Heart right ventricle (tissue), 16 donors: Measurements from ENCODE around the gene KDM5B. TPM values are rescaled to one million over a fixed set of nuclear protein-coding genes. Genes with fewer than 3 reads are reported as not detected.
"Not testable (repeated sequence)": the region's sequence is repeated elsewhere in the genome, so short reads cannot be mapped to it uniquely, and the experiment has no call there.

ENCODE experiments used
- ATAC-seq, 8 donors: fragments of 200-7000 bp; cut with Tn5 transposase; one replicate each; pipeline ENCODE4 v1.9.1; 2020; ENCODE audit warnings: mild to moderate bottlenecking in 8 of 8, moderate library complexity in 8 of 8, moderate number of reproducible peaks in 1 of 8
- DNase-seq, 2 donors: peaks; one replicate each; pipeline ENCODE4 v3.0.0-alpha.2; 2020
- H3K27ac ChIP-seq, 10 donors: fragments of 200-600 bp; sonication (generic) in 2 of 10; one replicate each; pipeline versions ENCODE4 v1.5.0 to v1.8.0; 2020 to 2022; ENCODE audit warnings: mild to moderate bottlenecking in 3 of 10
- H3K27me3 ChIP-seq, 7 donors: fragments of 200-600 bp; one replicate each; pipeline ENCODE4 v1.8.0; 2021 to 2022; ENCODE audit warnings: mild to moderate bottlenecking in 2 of 7
- H3K36me3 ChIP-seq, 9 donors: fragments of 200-600 bp; sonication (generic) in 1 of 9; one replicate each; pipeline versions ENCODE4 v1.5.0 to v1.8.0; 2020 to 2022; ENCODE audit warnings: mild to moderate bottlenecking in 2 of 9
- H3K4me1 ChIP-seq, 9 donors: fragments of 200-600 bp; sonication (generic) in 1 of 9; one replicate each; pipeline versions ENCODE4 v1.5.0 to v1.8.0; 2020 to 2022; ENCODE audit warnings: mild to moderate bottlenecking in 4 of 9
- H3K4me3 ChIP-seq, 10 donors: fragments of 200-600 bp; sonication (generic) in 2 of 10; one replicate each; pipeline versions ENCODE4 v1.5.0 to v1.8.0; 2020 to 2022; ENCODE audit warnings: mild to moderate bottlenecking in 7 of 10, moderate library complexity in 2 of 10
- H3K9me3 ChIP-seq, 11 donors: fragments of 200-600 bp in 10 of 11; sonication (generic) in 2 of 11; one replicate each; pipeline versions ENCODE4 v1.5.0 to v1.8.0; 2013 to 2022; ENCODE audit warnings: mild to moderate bottlenecking in 2 of 11, control low read depth in 1 of 11, moderate library complexity in 1 of 11
- WGBS, 2 donors: extraction: QIAGEN DNeasy Blood & Tissue Kit; methylation state at CpG; one replicate each; pipeline ENCODE4 v1.1.7; 2013; ENCODE audit warnings: inconsistent platforms in 1 of 2; 5-methylcytosine and 5-hydroxymethylcytosine counted together
- intact Hi-C, 10 donors: fragments of 100-400 bp; cut with DNase I; formaldehyde crosslinking; loops; one replicate each; pipeline versions ENCODE4 v1.11.1 to v1.14.2; 2022
- polyA plus RNA-seq, 2 donors: library from polyadenylated mRNA; stranded (reverse); fragments of 200-250 nt; gene quantifications; one replicate each; pipeline ENCODE4 v1.2.3, GENCODE V29; 2013
- total RNA-seq, 10 donors: library from RNA; stranded (reverse); fragmentation: NEBNext Ultra II Directional in 3 of 10; extraction: Animal tissue kit (Norgen Biotek cat#: 25700) in 3 of 10; gene quantifications; one replicate each; pipeline versions ENCODE4 v1.2.1 to v1.2.4, GENCODE V29; 2021 to 2023
- TF ChIP-seq, protein P1 (sequence below), 9 donors: fragments of 200-600 bp; sonication (generic) in 2 of 9; IDR thresholded peaks; one replicate each; pipeline versions ENCODE4 v1.5.0 to v1.8.0; 2021 to 2022; ENCODE audit warnings: antibody characterized with exemption in 9 of 9, mild to moderate bottlenecking in 5 of 9, moderate library complexity in 1 of 9
- donor health status: Arrhythmogenic right ventricular cardiomyopathy.
- donor health status: ischemic (EF 13 %, LVEDD 7.1; RV severe dilation, severe dysfunction).
- donor health status: healthy with polysubstance abuse.
- donor health status: DM: no; HTN: yes; CAD: no.
- donor health status: DM: no; HTN: no; CAD: no.
- donor health status: ischemic (EF 25% LVEDD 6.9; RV normal size, moderate dysfunction).
- donor health status: ischemic (EF 25% LVEDD 5.7; RV mildly dilated, moderate dysfunction).
- donor health status: healthy.
- donor health status: DM: yes; HTN: yes; CAD: no.
- donor health status: Ischemic cardiomyopathy.
- donor health status: ischemic (EF 35%, LVEDD 5.7; RV mildly dilated, moderate dysfunction).
- donor health status: nonischemic (EF 11% LVEDD 7.7; RV severe dilation, severe dysfunction).
- donor health status: DM: yes; HTN: yes; CAD: no.
- donor health status: PGD.
- donor health status: ischemic (EF 29% LVEDD 5.4; RV normal size, mild dysfunction).
- donor health status: nonischemic (EF 23%, LVEDD 6.1; RV moderate dilation, normal function).

The KDM5B gene
- total and polyA plus RNA-seq, 12 donors, result 4.9 to 18.5 (median 13.6) TPM

DNA sequence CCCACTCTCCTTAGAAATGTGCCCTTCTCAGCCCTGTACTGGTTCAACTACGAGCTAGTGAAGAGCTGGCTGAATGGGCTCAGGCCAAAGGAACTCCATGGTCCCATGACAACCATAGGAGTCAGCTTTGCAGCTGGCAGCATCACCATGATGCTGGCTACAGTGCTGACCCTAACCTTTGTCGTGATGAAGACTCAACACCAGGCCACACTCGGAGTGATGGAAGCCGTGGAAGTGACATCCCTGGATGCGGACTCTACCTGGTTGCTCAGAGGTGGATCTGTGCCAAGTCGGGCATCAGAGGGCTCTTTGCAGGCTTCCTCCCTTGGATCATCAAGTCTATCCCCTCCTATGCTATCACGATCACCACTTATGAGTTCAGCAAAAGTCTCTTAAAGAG, 11.6 kb downstream of the KDM5B start:
- peaks cover 0 to 25% (median 3%) of the 10 kb centered on the region in 9 donors for H3K4me1 ChIP-seq
- H3K9me3 ChIP-seq, result no peaks in the 10 kb centered on the region
- no peak overlapping the region for H3K27ac ChIP-seq
- TF ChIP-seq, protein P1, sequence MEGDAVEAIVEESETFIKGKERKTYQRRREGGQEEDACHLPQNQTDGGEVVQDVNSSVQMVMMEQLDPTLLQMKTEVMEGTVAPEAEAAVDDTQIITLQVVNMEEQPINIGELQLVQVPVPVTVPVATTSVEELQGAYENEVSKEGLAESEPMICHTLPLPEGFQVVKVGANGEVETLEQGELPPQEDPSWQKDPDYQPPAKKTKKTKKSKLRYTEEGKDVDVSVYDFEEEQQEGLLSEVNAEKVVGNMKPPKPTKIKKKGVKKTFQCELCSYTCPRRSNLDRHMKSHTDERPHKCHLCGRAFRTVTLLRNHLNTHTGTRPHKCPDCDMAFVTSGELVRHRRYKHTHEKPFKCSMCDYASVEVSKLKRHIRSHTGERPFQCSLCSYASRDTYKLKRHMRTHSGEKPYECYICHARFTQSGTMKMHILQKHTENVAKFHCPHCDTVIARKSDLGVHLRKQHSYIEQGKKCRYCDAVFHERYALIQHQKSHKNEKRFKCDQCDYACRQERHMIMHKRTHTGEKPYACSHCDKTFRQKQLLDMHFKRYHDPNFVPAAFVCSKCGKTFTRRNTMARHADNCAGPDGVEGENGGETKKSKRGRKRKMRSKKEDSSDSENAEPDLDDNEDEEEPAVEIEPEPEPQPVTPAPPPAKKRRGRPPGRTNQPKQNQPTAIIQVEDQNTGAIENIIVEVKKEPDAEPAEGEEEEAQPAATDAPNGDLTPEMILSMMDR (IDR thresholded peaks at IDR 0.05), result no peak
- WGBS, 2 donors, result 92 to 95% methylated on average over 7 of the region's 7 CpGs
- H3K27me3 ChIP-seq, result no peaks in the 10 kb centered on the region
- DNase-seq, result no peak
- H3K4me3 ChIP-seq, result no peak overlapping the region
- ATAC-seq, result no peak
- intact Hi-C loops, result no loop called here
- no peaks in the 10 kb centered on the region for H3K36me3 ChIP-seq

DNA sequence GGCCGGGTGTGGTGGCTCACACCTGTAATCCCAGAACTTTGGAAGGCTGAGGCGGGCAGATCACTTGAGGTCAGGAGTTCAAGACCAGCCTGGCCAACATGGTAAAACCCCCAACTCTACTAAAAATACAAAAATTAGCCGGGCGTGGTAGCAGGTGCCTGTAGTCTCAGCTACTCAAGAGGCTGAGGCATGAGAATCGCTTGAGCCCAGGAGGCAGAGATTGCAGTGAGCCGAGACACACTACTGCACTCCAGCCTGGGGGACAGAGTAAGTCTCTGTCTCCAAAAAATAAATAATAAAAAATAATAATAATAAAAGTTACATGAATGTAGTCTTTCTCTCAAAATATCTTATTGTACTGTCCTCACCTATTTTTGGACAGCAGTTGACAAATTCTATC, 13.3 kb downstream of the KDM5B start:
- H3K27ac ChIP-seq, ATAC-seq, intact Hi-C loops, H3K4me3 ChIP-seq, DNase-seq, H3K27me3 ChIP-seq, H3K36me3 ChIP-seq, H3K9me3 ChIP-seq: not testable (repeated sequence)
- WGBS, 2 donors, result 94 to 96% methylated on average over 6 of the region's 6 CpGs
- H3K4me1 ChIP-seq, result peaks cover 0 to 40% (median 20%) of the 10 kb centered on the region in 9 donors

DNA sequence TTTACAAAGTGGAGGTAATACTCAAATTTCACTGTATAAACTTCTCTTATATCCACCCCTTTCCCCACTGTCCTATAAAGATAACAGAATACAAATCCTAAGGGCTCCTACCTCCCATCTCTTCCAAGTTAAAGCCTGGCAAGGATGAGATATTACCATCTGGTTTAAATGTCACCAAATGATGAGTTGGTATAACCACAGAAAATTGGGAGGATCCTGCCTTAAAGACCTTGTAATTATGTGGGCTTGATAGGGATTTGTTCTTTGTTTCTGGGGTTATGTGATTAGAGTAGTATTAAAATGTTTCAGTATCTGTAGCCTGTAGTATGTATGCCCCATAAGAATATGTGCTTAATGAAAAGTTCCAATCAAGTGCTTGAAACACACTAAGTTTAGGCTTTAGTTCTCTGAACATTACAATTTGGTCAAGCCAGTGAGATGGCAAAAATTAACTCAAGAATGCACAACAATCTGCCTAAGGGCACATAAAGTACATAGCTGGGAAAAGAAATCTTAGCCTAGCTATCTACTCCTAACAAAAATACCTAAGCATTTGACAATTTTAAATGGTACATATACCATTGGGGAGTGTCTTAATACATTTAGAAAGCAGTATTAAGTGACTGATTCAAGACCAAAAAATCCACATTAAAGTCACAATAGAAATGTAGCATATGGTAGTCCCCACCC, 14.0 kb downstream of the KDM5B start:
- DNase-seq (no peak), ATAC-seq (no peak)
- intact Hi-C loops, result no loop called here
- no peak overlapping the region for H3K4me3 ChIP-seq
- H3K27me3 ChIP-seq, result no peaks in the 10 kb centered on the region
- H3K27ac ChIP-seq, result no peak overlapping the region
- no peaks in the 10 kb centered on the region for H3K9me3 ChIP-seq
- H3K4me1 ChIP-seq, result peaks cover 0 to 40% (median 19%) of the 10 kb centered on the region in 9 donors
- H3K36me3 ChIP-seq, result no peaks in the 10 kb centered on the region
- TF ChIP-seq, protein P1 (IDR thresholded peaks at IDR 0.05), result no peak

DNA sequence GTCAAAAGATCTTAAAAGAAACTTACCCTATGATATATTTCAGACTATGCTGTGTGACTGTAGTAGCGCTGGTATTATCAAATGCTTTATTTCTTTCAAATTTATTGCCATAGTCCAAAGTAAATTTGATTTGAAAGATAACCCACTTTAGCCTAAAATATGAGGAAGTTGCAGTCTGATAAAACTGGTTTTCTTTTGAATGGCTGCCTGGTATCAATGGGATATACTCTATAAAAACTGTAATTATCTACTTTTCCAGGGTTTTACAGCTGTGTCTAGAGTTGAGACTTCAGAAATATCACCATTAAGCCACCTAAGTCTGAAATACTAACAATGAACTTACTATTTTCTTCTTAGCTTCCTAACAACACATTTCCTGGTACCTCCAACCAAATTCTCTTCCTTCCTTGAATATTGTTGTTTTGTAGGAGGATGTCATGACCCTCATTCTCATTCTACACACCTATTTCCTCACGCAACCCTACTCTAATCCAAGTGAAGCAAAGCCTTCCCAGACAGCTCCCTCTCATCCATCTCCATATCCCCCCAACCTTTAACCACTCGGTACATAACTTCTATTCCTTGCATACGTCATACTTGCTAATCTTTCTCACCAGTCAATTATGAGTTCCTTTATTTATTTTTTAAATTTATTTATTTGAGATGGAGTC, 17.0 kb downstream of the KDM5B start:
- Histone ChIP-seq H3K9me3 (no peaks in the 10 kb centered on the region), H3K4me3 (no peak overlapping the region), H3K27ac (peak overlapping the region in 2 of 10 donors; percentile 5 to 64), H3K27me3 (no peaks in the 10 kb centered on the region), H3K4me1 (peaks cover 0 to 40% (median 14%) of the 10 kb centered on the region in 9 donors), H3K36me3 (no peaks in the 10 kb centered on the region)
- intact Hi-C loops, result no loop called here
- DNase-seq (no peak), ATAC-seq (peak in 3 of 8 donors; percentile 31 to 53 (median 48))
- TF ChIP-seq, protein P1 (IDR thresholded peaks at IDR 0.05), result no peak
- WGBS, 2 donors, result 62 to 69% methylated on average over 4 of the region's 4 CpGs

DNA sequence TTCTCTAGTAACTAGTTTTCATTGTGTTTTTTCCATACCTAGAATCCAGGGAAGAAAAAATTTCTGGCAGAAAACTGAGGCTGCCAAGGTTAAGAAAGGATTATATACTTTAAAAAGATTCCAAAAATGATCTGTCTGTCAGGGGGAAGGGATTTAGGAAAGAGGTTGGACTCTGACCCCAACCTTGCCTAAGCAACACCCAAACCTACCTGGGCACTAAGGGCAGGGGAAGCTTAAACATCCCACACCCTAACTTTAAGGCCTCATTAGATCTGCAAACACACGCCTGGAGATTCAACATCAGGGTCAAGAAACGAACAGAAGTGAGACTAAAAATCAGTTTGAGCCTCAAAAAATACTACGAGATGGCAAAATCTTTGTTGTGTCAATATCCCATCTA, 19.4 kb downstream of the KDM5B start:
- no peaks in the 10 kb centered on the region for H3K9me3 ChIP-seq
- no peaks in the 10 kb centered on the region for H3K36me3 ChIP-seq
- ATAC-seq, result no peak
- H3K27me3 ChIP-seq, result no peaks in the 10 kb centered on the region
- 85 to 90% methylated on average over 3 of the region's 3 CpGs for WGBS, 2 donors
- H3K4me1 ChIP-seq, result peaks cover 3 to 39% (median 24%) of the 10 kb centered on the region in 9 donors
- intact Hi-C loops, result no loop called here
- TF ChIP-seq, protein P1 (IDR thresholded peaks at IDR 0.05), result no peak
- no peak overlapping the region for H3K27ac ChIP-seq
- DNase-seq, result no peak
- no peak overlapping the region for H3K4me3 ChIP-seq
